NOMO-1 (cell line): Measurements from ENCODE around the gene STPG2.

Experiments used
- DNase-seq, 2 experiments: peaks; one replicate each; lab custom pipeline; 2025; ENCODE audit not compliant: unreplicated experiment in 2 of 2; lab: John Stamatoyannopoulos, UW

The STPG2 gene

GRCh38 chr4:98094118-98094517, 49.2 kb downstream of the STPG2 start:
- no peak for DNase-seq

GRCh38 chr4:98093662-98094061, 49.6 kb downstream of the STPG2 start:
- DNase-seq = no peak

GRCh38 chr4:98092833-98093439, 50.3 kb downstream of the STPG2 start:
- DNase-seq = no peak

GRCh38 chr4:98081936-98082335, 61.3 kb downstream of the STPG2 start:
- DNase-seq = no peak

GRCh38 chr4:98068495-98068894, 74.8 kb downstream of the STPG2 start:
- DNase-seq = no peak

GRCh38 chr4:98055800-98056501, 87.3 kb downstream of the STPG2 start:
- no peak for DNase-seq

- DNase-seq = no peak
Measured at GRCh38 chr4:98046665-98047064, 96.6 kb downstream of the STPG2 start.

- DNase-seq = no peak
Measured at GRCh38 chr4:98030059-98030458, 113.2 kb downstream of the STPG2 start.

- no peak for DNase-seq
Measured at GRCh38 chr4:98027827-98028226, 115.4 kb downstream of the STPG2 start.

GRCh38 chr4:98026362-98026761, 116.9 kb downstream of the STPG2 start:
- peak in 1 of 2 experiments; percentile 44 for DNase-seq

- no peak for DNase-seq
Measured at GRCh38 chr4:98006814-98007412, 136.4 kb downstream of the STPG2 start.

GRCh38 chr4:98006060-98006459, 137.2 kb downstream of the STPG2 start:
- DNase-seq = no peak

GRCh38 chr4:98000940-98001339, 142.3 kb downstream of the STPG2 start:
- no peak for DNase-seq

- no peak for DNase-seq
Measured at GRCh38 chr4:97998203-97998602, 145.1 kb downstream of the STPG2 start.

GRCh38 chr4:97994765-97995465, 148.4 kb downstream of the STPG2 start:
- no peak for DNase-seq

- no peak for DNase-seq
Measured at GRCh38 chr4:97990409-97990808, 152.9 kb downstream of the STPG2 start.

GRCh38 chr4:97987019-97987648, 156.1 kb downstream of the STPG2 start:
- peak in 1 of 2 experiments; percentile 27 for DNase-seq

GRCh38 chr4:97984545-97985131, 158.6 kb downstream of the STPG2 start:
- DNase-seq = no peak

- no peak for DNase-seq
Measured at GRCh38 chr4:97978791-97979488, 164.3 kb downstream of the STPG2 start.
